GM12873 (cell line): ENCODE data around the gene NYAP2.

Experiments used
- CTCF ChIP-seq: IDR thresholded peaks from 2 replicates; pipeline ENCODE4 v1.5.1; 2012; ENCODE audit warnings: low read depth, mild to moderate bottlenecking, moderate library complexity, low read length, control low read depth; ENCODE audit not compliant: insufficient read depth; ENCODE audit errors: missing control alignments

NYAP2 gene

GRCh38 chr2:225612636-225613035 lies 213.1 kb downstream of the NYAP2 start:
- no peak for TF ChIP-seq CTCF

GRCh38 chr2:225614915-225615314 lies 215.4 kb downstream of the NYAP2 start:
- no peak for TF ChIP-seq CTCF

- TF ChIP-seq CTCF = no peak
Measured at GRCh38 chr2:225615514-225615913, 216.0 kb downstream of the NYAP2 start.

GRCh38 chr2:225616372-225616771 lies 216.9 kb downstream of the NYAP2 start:
- no peak for TF ChIP-seq CTCF

GRCh38 chr2:225616848-225617247 lies 217.3 kb downstream of the NYAP2 start:
- no peak for TF ChIP-seq CTCF

- no peak for TF ChIP-seq CTCF
Measured at GRCh38 chr2:225620227-225620626, 220.7 kb downstream of the NYAP2 start.

- no peak for TF ChIP-seq CTCF
Measured at GRCh38 chr2:225630824-225631533, 231.5 kb downstream of the NYAP2 start.

- TF ChIP-seq CTCF = no peak
Measured at GRCh38 chr2:225632351-225632750, 232.8 kb downstream of the NYAP2 start.
